GM18517 (cell line): ENCODE results near the gene PDE6G.
"Not testable (repeated sequence)": the region's sequence is repeated elsewhere in the genome, so short reads cannot be mapped to it uniquely, and the experiment has no call there.

Experiments
- ATAC-seq: cut with Tn5 transposase; IDR thresholded peaks from one replicate; pipeline ENCODE4 v1.9.1; 2021; ENCODE audit warnings: mild to moderate bottlenecking, moderate library complexity; ENCODE audit not compliant: unreplicated experiment

PDE6G gene

GRCh38 chr17:81687770-81688541 is 31.6 kb upstream of the PDE6G start:
- no peak for ATAC-seq

GRCh38 chr17:81686614-81687013 is 30.3 kb upstream of the PDE6G start:
- no peak for ATAC-seq

- ATAC-seq: no peak
These were observed 28.8 kb upstream of the PDE6G start for GRCh38 chr17:81685108-81685507.

GRCh38 chr17:81684442-81684911 is 28.1 kb upstream of the PDE6G start:
- no peak for ATAC-seq

GRCh38 chr17:81683584-81684441 is 27.5 kb upstream of the PDE6G start, which contains the start of the genes ARL16 and HGS:
TSS of gene ARL16 (minus strand) at chr17:81683797. CDS start at chr17:81683753, 44 bp downstream.
TSS of gene HGS (plus strand) at chr17:81684011. CDS start at chr17:81684067, 56 bp downstream.
- peak; percentile 94 for ATAC-seq

- no peak for ATAC-seq
These were observed 26.9 kb upstream of the PDE6G start for GRCh38 chr17:81683208-81683583.

GRCh38 chr17:81682565-81683207 is 26.3 kb upstream of the PDE6G start:
- ATAC-seq: no peak

GRCh38 chr17:81681672-81682071 is 25.3 kb upstream of the PDE6G start:
- ATAC-seq: no peak

GRCh38 chr17:81680150-81680549 is 23.8 kb upstream of the PDE6G start:
- no peak for ATAC-seq

GRCh38 chr17:81676906-81677305 is 20.6 kb upstream of the PDE6G start:
- no peak for ATAC-seq

- not testable (repeated sequence) for ATAC-seq
These were observed 19.3 kb upstream of the PDE6G start for GRCh38 chr17:81675515-81676221.

- ATAC-seq: no peak
These were observed 17.4 kb upstream of the PDE6G start for GRCh38 chr17:81673561-81674258.

GRCh38 chr17:81672954-81673353 is 16.6 kb upstream of the PDE6G start:
- no peak for ATAC-seq

- no peak for ATAC-seq
These were observed 16.2 kb upstream of the PDE6G start for GRCh38 chr17:81672504-81672903.

GRCh38 chr17:81667754-81668153 is 11.4 kb upstream of the PDE6G start:
- no peak for ATAC-seq

GRCh38 chr17:81666342-81667191 is 10.2 kb upstream of the PDE6G start, which contains the start of the genes CCDC137 and OXLD1:
TSS of gene CCDC137 (plus strand) at chr17:81666737. CDS start at chr17:81666767, 30 bp downstream.
TSS of gene OXLD1 (minus strand) at chr17:81666605. CDS start at chr17:81666577, 28 bp downstream.
- ATAC-seq: peak; percentile 84

- peak; percentile 9 for ATAC-seq
These were observed 9.7 kb upstream of the PDE6G start for GRCh38 chr17:81666092-81666341.

- ATAC-seq: no peak
These were observed 9.1 kb upstream of the PDE6G start for GRCh38 chr17:81665205-81666091.
